ENCODE data around the gene TESK2.

DNA sequence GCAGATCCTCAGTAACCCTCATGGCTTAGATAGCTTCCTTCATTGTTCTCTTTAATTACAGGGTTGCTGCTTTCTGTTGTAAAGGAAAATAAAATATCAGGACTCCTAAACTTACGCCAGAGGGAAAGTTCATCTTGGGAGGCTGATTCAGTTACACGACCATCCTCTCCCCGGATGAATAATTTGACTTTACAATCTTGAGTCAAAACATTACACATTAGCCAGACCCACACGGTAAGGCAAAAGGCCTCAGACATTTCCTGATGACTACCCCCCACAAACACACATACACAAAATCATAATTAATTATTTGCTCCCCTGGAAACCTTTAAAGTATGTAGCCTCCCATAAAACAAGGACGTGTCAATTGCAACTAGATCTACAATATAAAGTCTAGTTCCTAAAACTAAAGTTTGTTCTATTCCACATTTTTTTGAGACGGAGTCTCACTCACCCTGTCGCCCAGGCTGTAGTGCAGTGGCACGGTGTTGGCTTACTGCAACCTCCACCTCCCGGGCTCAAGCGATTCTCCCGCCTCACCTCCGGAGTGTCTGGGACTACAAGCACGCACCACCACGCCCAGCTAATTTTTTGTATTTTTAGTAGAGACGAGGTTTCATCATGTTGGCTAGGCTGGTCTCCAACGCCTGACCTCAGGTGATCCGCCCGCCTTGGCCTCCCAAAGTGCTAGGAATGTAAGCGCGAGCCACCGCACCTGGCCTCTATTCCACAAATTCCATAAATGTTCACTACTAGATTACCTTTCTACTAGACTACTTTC, 31.6 kb upstream of the TESK2 start:
- TF ChIP-seq MAFF (IDR thresholded peaks at IDR 0.05; ENCODE audit: low read depth, low read length) (no peak), ZNF329 (CRISPR knock-in tag; IDR thresholded peaks at IDR 0.05; ENCODE audit: low read depth) (no peak), CTCF (CRISPR knock-in tag; IDR thresholded peaks at IDR 0.05) (no peak), ERF (CRISPR knock-in tag; IDR thresholded peaks at IDR 0.05) (no peak), ZNF569 (CRISPR knock-in tag; IDR thresholded peaks at IDR 0.05; ENCODE audit: borderline replicate concordance) (no peak)
